Heart left ventricle (tissue), 13 donors: ENCODE data around the gene PMEPA1.

Experiments used
- CTCF ChIP-seq, 12 donors: fragments of 200-600 bp; sonication (generic) in 4 of 12; IDR thresholded peaks; one replicate each; pipeline versions ENCODE4 v1.5.0 to v1.8.0; 2018 to 2022; ENCODE audit warnings: antibody characterized with exemption in 12 of 12, mild to moderate bottlenecking in 5 of 12
- POLR2A ChIP-seq, 2 donors: fragments of 450-650 bp; IDR thresholded peaks; one replicate each; pipeline ENCODE4 v1.6.1; 2017; ENCODE audit warnings: antibody characterized with exemption in 2 of 2, mild to moderate bottlenecking in 2 of 2, moderate library complexity in 2 of 2
- donor health status: ischemic (EF 13 %, LVEDD 7.1; RV severe dilation, severe dysfunction).
- donor health status: DM: no; HTN: yes; CAD: no.
- donor health status: DM: no; HTN: no; CAD: no.
- donor health status: ischemic (EF 25% LVEDD 6.9; RV normal size, moderate dysfunction).
- donor health status: ischemic (EF 25% LVEDD 5.7; RV mildly dilated, moderate dysfunction).
- donor health status: ischemic (EF 35%, LVEDD 5.7; RV mildly dilated, moderate dysfunction).
- donor health status: nonischemic (EF 11% LVEDD 7.7; RV severe dilation, severe dysfunction).
- donor health status: DM: yes; HTN: yes; CAD: no.
- donor health status: PGD.
- donor health status: ischemic (EF 29% LVEDD 5.4; RV normal size, mild dysfunction).
- donor health status: nonischemic (EF 23%, LVEDD 6.1; RV moderate dilation, normal function).

- TF ChIP-seq POLR2A (IDR thresholded peaks at IDR 0.05) (no peak), CTCF (IDR thresholded peaks at IDR 0.05) (no peak)
Observed at GRCh38 chr20:57601737-57602136, 108.1 kb downstream of the PMEPA1 start.
